ENCODE data around the gene SUPT4H1.

SUPT4H1 gene

GRCh38 chr17:58391302-58391984 lies 39.4 kb upstream of the SUPT4H1 start:
- Histone ChIP-seq H3K36me3 (ENCODE audit: insufficient read depth, low read length) (no peaks in the 10 kb centered on the region), H3K9ac (ENCODE audit: insufficient read length) (no peak overlapping the region), H3K27ac (no peak overlapping the region), H3K4me3 (no peak overlapping the region), H3K9me3 (ENCODE audit: low read depth, low read length) (no peaks in the 10 kb centered on the region)
- no peak for DNase-seq (ENCODE audit: low read depth, low spot score)
- TF ChIP-seq EZH2 (IDR thresholded peaks at IDR 0.05) (no peak), POLR2AphosphoS5 (IDR thresholded peaks at IDR 0.05; ENCODE audit: borderline replicate concordance, low read depth, low read length) (no peak)

- no peak for TF ChIP-seq EZH2 (IDR thresholded peaks at IDR 0.05)
- no peak for TF ChIP-seq POLR2AphosphoS5 (IDR thresholded peaks at IDR 0.05; ENCODE audit: borderline replicate concordance, low read depth, low read length)
- TF ChIP-seq FOXP2 (optimal IDR thresholded peaks at IDR 0.05; ENCODE audit: control extremely low read depth, extremely low read length, insufficient read depth), result no peak
- no peak for DNase-seq (ENCODE audit: low read depth, low spot score)
- no peak overlapping the region for H3K27ac ChIP-seq
- no peaks in the 10 kb centered on the region for H3K36me3 ChIP-seq (ENCODE audit: insufficient read depth, low read length)
- no peaks in the 10 kb centered on the region for H3K9me3 ChIP-seq (ENCODE audit: low read depth, low read length)
- no peak overlapping the region for H3K9ac ChIP-seq (ENCODE audit: insufficient read length)
- no peak overlapping the region for H3K4me3 ChIP-seq
Observed at GRCh38 chr17:58390884-58391283, 38.9 kb upstream of the SUPT4H1 start.

GRCh38 chr17:58388302-58389190 lies 36.5 kb upstream of the SUPT4H1 start:
- no peak for DNase-seq (ENCODE audit: low read depth, low spot score)
- Histone ChIP-seq H3K27ac (no peak overlapping the region), H3K9ac (ENCODE audit: insufficient read length) (no peak overlapping the region), H3K9me3 (ENCODE audit: low read depth, low read length) (no peaks in the 10 kb centered on the region), H3K36me3 (ENCODE audit: insufficient read depth, low read length) (no peaks in the 10 kb centered on the region), H3K4me3 (no peak overlapping the region)
- no peak for TF ChIP-seq FOXP2 (optimal IDR thresholded peaks at IDR 0.05; ENCODE audit: control extremely low read depth, extremely low read length, insufficient read depth)
- TF ChIP-seq EZH2 (IDR thresholded peaks at IDR 0.05), result no peak
- no peak for TF ChIP-seq POLR2AphosphoS5 (IDR thresholded peaks at IDR 0.05; ENCODE audit: borderline replicate concordance, low read depth, low read length)

DNA sequence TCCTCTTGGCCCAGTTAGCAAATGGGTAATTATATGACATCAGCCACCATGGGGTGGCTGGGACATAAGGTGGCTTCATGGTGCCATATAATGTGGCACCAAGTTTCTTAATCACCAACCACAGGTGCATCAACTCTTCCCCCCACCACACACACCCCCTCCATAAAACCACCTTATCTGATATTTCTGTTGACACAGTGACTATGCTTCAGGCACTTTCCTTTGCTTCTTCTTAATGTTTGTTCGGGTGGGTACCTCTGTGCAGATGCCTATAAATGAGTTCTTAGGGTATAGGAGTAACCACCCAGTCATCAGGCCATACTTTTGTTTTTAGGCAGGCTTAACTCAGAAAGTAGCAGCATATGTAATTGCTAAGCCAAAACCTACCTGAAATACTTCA lies 35.8 kb upstream of the SUPT4H1 start:
- no peak for TF ChIP-seq FOXP2 (optimal IDR thresholded peaks at IDR 0.05; ENCODE audit: control extremely low read depth, extremely low read length, insufficient read depth)
- TF ChIP-seq EZH2 (IDR thresholded peaks at IDR 0.05), result no peak
- no peak for TF ChIP-seq POLR2AphosphoS5 (IDR thresholded peaks at IDR 0.05; ENCODE audit: borderline replicate concordance, low read depth, low read length)
- Histone ChIP-seq H3K27ac (no peak overlapping the region), H3K36me3 (ENCODE audit: insufficient read depth, low read length) (no peaks in the 10 kb centered on the region), H3K9ac (ENCODE audit: insufficient read length) (no peak overlapping the region), H3K4me3 (no peak overlapping the region), H3K9me3 (ENCODE audit: low read depth, low read length) (no peaks in the 10 kb centered on the region)
- DNase-seq (ENCODE audit: low read depth, low spot score), result no peak

GRCh38 chr17:58386708-58387107 lies 34.7 kb upstream of the SUPT4H1 start:
- no peak for DNase-seq (ENCODE audit: low read depth, low spot score)
- no peaks in the 10 kb centered on the region for H3K36me3 ChIP-seq (ENCODE audit: insufficient read depth, low read length)
- H3K27ac ChIP-seq, result no peak overlapping the region

DNA sequence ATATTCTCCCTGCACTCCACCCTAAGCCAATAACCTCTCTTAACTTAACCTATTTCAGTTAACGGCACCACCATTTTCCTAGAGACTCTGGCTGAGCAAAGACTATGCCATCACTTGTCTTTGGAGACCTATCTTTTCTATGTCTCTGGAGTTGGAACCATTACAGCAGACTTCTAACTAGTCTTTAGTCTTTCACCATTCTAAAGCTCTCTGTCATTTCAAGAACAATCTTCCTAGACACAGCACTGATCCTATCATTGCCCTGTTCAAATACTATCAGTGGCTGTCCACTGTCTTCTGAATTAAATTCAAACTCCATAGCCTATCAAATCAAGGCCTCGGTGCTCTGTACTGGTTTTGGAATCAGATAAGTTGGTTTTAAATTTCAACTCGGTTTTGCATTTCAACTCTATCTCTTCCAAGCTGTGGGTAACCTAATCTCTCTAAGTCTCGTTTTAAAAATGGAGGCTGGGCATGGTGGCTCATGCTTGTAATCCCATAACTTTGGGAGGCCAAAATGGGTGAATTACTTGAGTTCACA lies 33.4 kb upstream of the SUPT4H1 start:
- Histone ChIP-seq H3K9me3 (ENCODE audit: low read depth, low read length) (no peaks in the 10 kb centered on the region), H3K4me3 (no peak overlapping the region), H3K9ac (ENCODE audit: insufficient read length) (no peak overlapping the region), H3K27ac (no peak overlapping the region), H3K36me3 (ENCODE audit: insufficient read depth, low read length) (no peaks in the 10 kb centered on the region)
- no peak for TF ChIP-seq EZH2 (IDR thresholded peaks at IDR 0.05)
- no peak for DNase-seq (ENCODE audit: low read depth, low spot score)

More at GRCh38 chr17:58386708-58387107, 34.7 kb upstream of the SUPT4H1 start:
- no peak overlapping the region for H3K4me3 ChIP-seq
- TF ChIP-seq FOXP2 (optimal IDR thresholded peaks at IDR 0.05; ENCODE audit: control extremely low read depth, extremely low read length, insufficient read depth), result no peak
- TF ChIP-seq POLR2AphosphoS5 (IDR thresholded peaks at IDR 0.05; ENCODE audit: borderline replicate concordance, low read depth, low read length), result no peak
- no peak for TF ChIP-seq EZH2 (IDR thresholded peaks at IDR 0.05)
- H3K9ac ChIP-seq (ENCODE audit: insufficient read length), result no peak overlapping the region
- no peaks in the 10 kb centered on the region for H3K9me3 ChIP-seq (ENCODE audit: low read depth, low read length)

- H3K9ac ChIP-seq (ENCODE audit: insufficient read length), result no peak overlapping the region
Observed at GRCh38 chr17:58384897-58385296, 32.9 kb upstream of the SUPT4H1 start.

DNA sequence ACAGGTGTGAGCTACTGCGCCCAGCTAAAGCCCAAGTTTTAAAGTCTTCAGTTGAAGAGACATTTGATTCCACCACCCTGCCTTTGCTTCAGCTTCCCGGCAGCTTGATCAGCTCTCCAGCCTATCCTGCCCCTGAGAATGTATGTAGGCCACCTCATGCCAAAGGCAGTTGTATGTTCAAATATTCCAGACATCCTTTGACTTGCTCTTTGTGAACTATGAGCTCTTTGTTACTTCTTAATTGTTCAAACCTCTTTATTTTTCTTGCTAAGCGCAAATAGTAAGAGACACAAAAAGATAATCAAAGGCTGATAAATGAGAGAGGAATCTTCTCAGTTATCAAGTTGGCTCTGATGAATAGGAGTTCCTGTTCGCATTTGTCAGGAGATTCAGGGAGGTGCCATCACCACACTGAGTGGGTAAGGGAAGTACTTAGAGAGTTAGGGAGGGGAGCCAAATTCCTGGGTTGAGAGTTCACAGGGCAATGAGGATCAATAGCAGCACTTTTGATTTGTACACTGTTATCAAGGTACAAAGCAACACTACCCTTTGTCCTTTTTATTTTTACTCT lies 32.0 kb upstream of the SUPT4H1 start:
- no peak for TF ChIP-seq FOXP2 (optimal IDR thresholded peaks at IDR 0.05; ENCODE audit: control extremely low read depth, extremely low read length, insufficient read depth)
- no peak for TF ChIP-seq POLR2AphosphoS5 (IDR thresholded peaks at IDR 0.05; ENCODE audit: borderline replicate concordance, low read depth, low read length)
- no peak for TF ChIP-seq EZH2 (IDR thresholded peaks at IDR 0.05)
- no peak for DNase-seq (ENCODE audit: low read depth, low spot score)
- Histone ChIP-seq H3K36me3 (ENCODE audit: insufficient read depth, low read length) (no peaks in the 10 kb centered on the region), H3K9ac (ENCODE audit: insufficient read length) (no peak overlapping the region), H3K27ac (no peak overlapping the region), H3K9me3 (ENCODE audit: low read depth, low read length) (no peaks in the 10 kb centered on the region), H3K4me3 (no peak overlapping the region)

More at GRCh38 chr17:58384897-58385296, 32.9 kb upstream of the SUPT4H1 start:
- H3K9me3 ChIP-seq (ENCODE audit: low read depth, low read length), result no peaks in the 10 kb centered on the region
- no peak overlapping the region for H3K4me3 ChIP-seq
- no peak for DNase-seq (ENCODE audit: low read depth, low spot score)
- H3K36me3 ChIP-seq (ENCODE audit: insufficient read depth, low read length), result no peaks in the 10 kb centered on the region
- H3K27ac ChIP-seq, result no peak overlapping the region
- no peak for TF ChIP-seq POLR2AphosphoS5 (IDR thresholded peaks at IDR 0.05; ENCODE audit: borderline replicate concordance, low read depth, low read length)
- no peak for TF ChIP-seq EZH2 (IDR thresholded peaks at IDR 0.05)
- TF ChIP-seq FOXP2 (optimal IDR thresholded peaks at IDR 0.05; ENCODE audit: control extremely low read depth, extremely low read length, insufficient read depth), result no peak
